Astrocyte of the cerebellum (primary cell): ENCODE results near the gene PMEPA1.

ENCODE experiments used
- DNase-seq: peaks from one replicate; pipeline ENCODE4 v3.0.0-alpha.2; 2011; ENCODE audit warnings: low read depth
- H3K4me3 ChIP-seq: 2 replicates; pipeline ENCODE4 v1.5.1; 2011; ENCODE audit warnings: mild to moderate bottlenecking, low read depth, low read length, moderate library complexity
- CTCF ChIP-seq: IDR thresholded peaks from 2 replicates; pipeline ENCODE4 v1.5.1; 2012; ENCODE audit warnings: low read length, low read depth, moderate library complexity, mild to moderate bottlenecking; ENCODE audit errors: missing control alignments
- in situ Hi-C: cut with HindIII; loops from 2 replicates; pipeline ENCODE4 v1.10.0; 2017; ENCODE audit warnings: low sequenced_read_pairs

PMEPA1 gene

GRCh38 chr20:57746832-57747404 lies 37.1 kb upstream of the PMEPA1 start:
- in situ Hi-C loops: no loop called here
- DNase-seq: no peak
- TF ChIP-seq CTCF: no peak
- H3K4me3 ChIP-seq: no peak overlapping the region

GRCh38 chr20:57746201-57746600 lies 36.4 kb upstream of the PMEPA1 start:
- H3K4me3 ChIP-seq: no peak overlapping the region
- in situ Hi-C loops: no loop called here
- no peak for DNase-seq

GRCh38 chr20:57744206-57744605 lies 34.4 kb upstream of the PMEPA1 start:
- H3K4me3 ChIP-seq: no peak overlapping the region
- no peak for TF ChIP-seq CTCF
- DNase-seq: no peak
- in situ Hi-C loops: no loop called here

More at GRCh38 chr20:57746201-57746600, 36.4 kb upstream of the PMEPA1 start:
- TF ChIP-seq CTCF: no peak

GRCh38 chr20:57743450-57744095 lies 33.8 kb upstream of the PMEPA1 start:
- no peak overlapping the region for H3K4me3 ChIP-seq
- in situ Hi-C loops: no loop called here
- no peak for TF ChIP-seq CTCF
- no peak for DNase-seq

- no peak for DNase-seq
- TF ChIP-seq CTCF: no peak
- no peak overlapping the region for H3K4me3 ChIP-seq
- in situ Hi-C loops: no loop called here
Measured at GRCh38 chr20:57742507-57743181, 32.8 kb upstream of the PMEPA1 start.

- DNase-seq: no peak
- no peak for TF ChIP-seq CTCF
- H3K4me3 ChIP-seq: no peak overlapping the region
- in situ Hi-C loops: no loop called here
Measured at GRCh38 chr20:57738484-57738883, 28.7 kb upstream of the PMEPA1 start.
